Measurements from ENCODE around the gene CD59. TPM values are rescaled to one million over a fixed set of nuclear protein-coding genes. Genes with fewer than 3 reads are reported as not detected.
A peak's percentile ranks its signal among the peaks of the same experiment; 100 is the strongest.

Gene CD59
- total RNA-seq, 1 experiment from 2014 or later: 597 TPM

GRCh38 chr11:33741806-33742205, 5.6 kb upstream of the CD59 start:
- Mint-ChIP-seq H3K27ac (ENCODE audit: low read depth, unreplicated experiment) (no peak overlapping the region), H3K4me3 (ENCODE audit: unreplicated experiment) (no peak overlapping the region), H3K4me1 (ENCODE audit: insufficient read depth, unreplicated experiment) (peaks cover 19% of the 10 kb centered on the region), H3K9me3 (ENCODE audit: unreplicated experiment) (no peaks in the 10 kb centered on the region), H3K36me3 (ENCODE audit: insufficient read depth, unreplicated experiment) (peaks cover 29% of the 10 kb centered on the region), H3K27me3 (ENCODE audit: insufficient read depth, unreplicated experiment) (no peaks in the 10 kb centered on the region)
- POLR2A ChIA-PET: interaction anchor here (0.7 to 11.3 kb wide), 6 partner anchors 22 to 377 kb away, joined by 3 to 409 read pairs (median 6); partner anchors contain the start of gene C11orf91
- TF ChIP-seq, protein P1, sequence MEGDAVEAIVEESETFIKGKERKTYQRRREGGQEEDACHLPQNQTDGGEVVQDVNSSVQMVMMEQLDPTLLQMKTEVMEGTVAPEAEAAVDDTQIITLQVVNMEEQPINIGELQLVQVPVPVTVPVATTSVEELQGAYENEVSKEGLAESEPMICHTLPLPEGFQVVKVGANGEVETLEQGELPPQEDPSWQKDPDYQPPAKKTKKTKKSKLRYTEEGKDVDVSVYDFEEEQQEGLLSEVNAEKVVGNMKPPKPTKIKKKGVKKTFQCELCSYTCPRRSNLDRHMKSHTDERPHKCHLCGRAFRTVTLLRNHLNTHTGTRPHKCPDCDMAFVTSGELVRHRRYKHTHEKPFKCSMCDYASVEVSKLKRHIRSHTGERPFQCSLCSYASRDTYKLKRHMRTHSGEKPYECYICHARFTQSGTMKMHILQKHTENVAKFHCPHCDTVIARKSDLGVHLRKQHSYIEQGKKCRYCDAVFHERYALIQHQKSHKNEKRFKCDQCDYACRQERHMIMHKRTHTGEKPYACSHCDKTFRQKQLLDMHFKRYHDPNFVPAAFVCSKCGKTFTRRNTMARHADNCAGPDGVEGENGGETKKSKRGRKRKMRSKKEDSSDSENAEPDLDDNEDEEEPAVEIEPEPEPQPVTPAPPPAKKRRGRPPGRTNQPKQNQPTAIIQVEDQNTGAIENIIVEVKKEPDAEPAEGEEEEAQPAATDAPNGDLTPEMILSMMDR (IDR thresholded peaks at IDR 0.05; ENCODE audit: unreplicated experiment): no peak
- intact Hi-C loops (cut with micrococcal nuclease): loop anchor here (1.0 kb wide), 2 partner anchors 26 to 380 kb away; no protein-coding TSS in a partner anchor
- no TSS peak for BruUV-seq (replicated peaks)
- CTCF ChIA-PET: interaction anchor here (0.6 to 4.4 kb wide), 28 partner anchors 8 to 576 kb away, joined by 3 to 85 read pairs (median 6); partner anchors contain the start of gene C11orf91
- no peak for DNase-seq (ENCODE audit: unreplicated experiment)

DNA sequence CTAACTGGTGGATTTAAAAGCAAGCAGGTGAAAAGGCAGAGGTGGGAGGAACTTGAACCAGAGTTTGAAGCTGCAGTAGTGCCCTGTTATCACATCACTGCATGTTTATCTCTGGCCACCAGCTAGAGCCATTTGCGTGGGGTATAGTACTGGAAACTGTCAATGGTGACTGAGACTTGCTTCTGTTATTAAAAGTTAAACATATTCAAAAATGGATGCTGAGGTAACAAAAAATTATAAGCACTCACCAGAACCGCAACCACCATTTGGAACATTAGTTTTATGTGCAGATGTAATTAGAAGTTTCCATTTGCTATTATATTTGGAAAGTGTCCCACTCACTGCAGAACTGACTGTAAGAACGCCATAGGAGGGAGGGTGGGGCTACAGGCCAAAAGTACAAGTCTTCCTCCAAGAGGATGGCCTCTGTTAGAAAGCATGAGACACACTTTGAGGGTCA, 1.2 kb upstream of the CD59 start:
- CTCF ChIA-PET: interaction anchor here (0.7 to 8.1 kb wide), 7 partner anchors 13 to 185 kb away, joined by 3 to 78 read pairs (median 5); no protein-coding TSS in a partner anchor
- peaks cover 37% of the 10 kb centered on the region for H3K36me3 Mint-ChIP-seq (ENCODE audit: insufficient read depth, unreplicated experiment)
- no TSS peak for BruUV-seq (replicated peaks)
- no peaks in the 10 kb centered on the region for H3K27me3 Mint-ChIP-seq (ENCODE audit: insufficient read depth, unreplicated experiment)
- H3K9me3 Mint-ChIP-seq (ENCODE audit: unreplicated experiment): no peaks in the 10 kb centered on the region
- POLR2A ChIA-PET: interaction anchor here (0.7 to 11.3 kb wide), 13 partner anchors 8 to 369 kb away, joined by 3 to 409 read pairs (median 9); partner anchors contain the start of genes C11orf91 and FBXO3
- H3K4me1 Mint-ChIP-seq (ENCODE audit: insufficient read depth, unreplicated experiment): peaks cover 38% of the 10 kb centered on the region
- peak overlapping the region; percentile 90 for H3K27ac Mint-ChIP-seq (ENCODE audit: low read depth, unreplicated experiment)
- intact Hi-C loops (cut with micrococcal nuclease): loop anchor here (5.0 kb wide), 2 partner anchors 570 to 755 kb away; no protein-coding TSS in a partner anchor
- TF ChIP-seq, protein P1 (IDR thresholded peaks at IDR 0.05; ENCODE audit: unreplicated experiment): no peak
- no peak for DNase-seq (ENCODE audit: unreplicated experiment)
- peak overlapping the region; percentile 88 for H3K4me3 Mint-ChIP-seq (ENCODE audit: unreplicated experiment)

GRCh38 chr11:33735271-33736147, 714 bp downstream of the CD59 start:
- TF ChIP-seq, protein P1 (IDR thresholded peaks at IDR 0.05; ENCODE audit: unreplicated experiment): no peak
- peak overlapping the region; percentile 88 for H3K4me3 Mint-ChIP-seq (ENCODE audit: unreplicated experiment)
- peaks cover 46% of the 10 kb centered on the region for H3K36me3 Mint-ChIP-seq (ENCODE audit: insufficient read depth, unreplicated experiment)
- peaks cover 56% of the 10 kb centered on the region for H3K4me1 Mint-ChIP-seq (ENCODE audit: insufficient read depth, unreplicated experiment)
- CTCF ChIA-PET: interaction anchor here (0.6 to 8.1 kb wide), 4 partner anchors 11 to 370 kb away, joined by 3 to 78 read pairs (median 3); no protein-coding TSS in a partner anchor
- POLR2A ChIA-PET: interaction anchor here (0.6 to 11.3 kb wide), 28 partner anchors 7 to 1404 kb away, joined by 3 to 409 read pairs (median 5); partner anchors contain the start of genes C11orf91, CSTF3, FBXO3 and HIPK3
- peak overlapping the region; percentile 90 for H3K27ac Mint-ChIP-seq (ENCODE audit: low read depth, unreplicated experiment)
- no peaks in the 10 kb centered on the region for H3K27me3 Mint-ChIP-seq (ENCODE audit: insufficient read depth, unreplicated experiment)
- intact Hi-C loops (cut with micrococcal nuclease): loop anchor here (1.0 to 5.0 kb wide), 4 partner anchors 19 to 757 kb away; no protein-coding TSS in a partner anchor
- H3K9me3 Mint-ChIP-seq (ENCODE audit: unreplicated experiment): no peaks in the 10 kb centered on the region
- peak; percentile 46 for DNase-seq (ENCODE audit: unreplicated experiment)
- BruUV-seq (replicated peaks): no TSS peak

Measured in MCF 10A (cell line).